Liver (tissue), 9 donors: Measurements from ENCODE around the gene NDUFA11. TPM values are rescaled to one million over a fixed set of nuclear protein-coding genes. Genes with fewer than 3 reads are reported as not detected.

ENCODE experiments used
- DNase-seq: peaks from one replicate; pipeline ENCODE4 v3.0.0-alpha.2; 2017; ENCODE audit warnings: low spot score
- H3K27ac ChIP-seq, 2 donors: one replicate each; pipeline ENCODE4 v1.7.0; 2013; ENCODE audit warnings: inconsistent platforms in 2 of 2, low read length in 2 of 2, control low read depth in 1 of 2, low read depth in 1 of 2, mild to moderate bottlenecking in 1 of 2
- H3K27me3 ChIP-seq, 4 donors: one replicate each; pipeline versions ENCODE4 v1.6.1 to v1.7.0; 2013; ENCODE audit warnings: low read length in 3 of 4, inconsistent platforms in 1 of 4, mild to moderate bottlenecking in 1 of 4, moderate library complexity in 1 of 4; ENCODE audit not compliant: control insufficient read depth in 4 of 4, insufficient read depth in 4 of 4
- H3K36me3 ChIP-seq, 4 donors: one replicate each; pipeline versions ENCODE4 v1.6.1 to v1.7.0; 2013; ENCODE audit warnings: low read length in 3 of 4, mild to moderate bottlenecking in 3 of 4, low read depth in 1 of 4, moderate library complexity in 1 of 4; ENCODE audit not compliant: control insufficient read depth in 4 of 4, insufficient read depth in 3 of 4
- H3K4me1 ChIP-seq, 4 donors: one replicate each; pipeline versions ENCODE4 v1.6.1 to v1.7.0; 2013; ENCODE audit warnings: low read length in 3 of 4, mild to moderate bottlenecking in 3 of 4, moderate library complexity in 1 of 4; ENCODE audit not compliant: control insufficient read depth in 4 of 4, insufficient read depth in 4 of 4
- H3K4me3 ChIP-seq, 3 donors: one replicate each; pipeline versions ENCODE4 v1.6.1 to v1.7.0; 2013; ENCODE audit warnings: low read length in 3 of 3, control low read depth in 1 of 3, low read depth in 1 of 3, mild to moderate bottlenecking in 1 of 3
- H3K9ac ChIP-seq, 2 donors: one replicate each; pipeline ENCODE4 v1.7.0; 2013; ENCODE audit warnings: low read length in 2 of 2, mild to moderate bottlenecking in 2 of 2, moderate library complexity in 2 of 2, control low read depth in 1 of 2, low read depth in 1 of 2
- H3K9me3 ChIP-seq, 4 donors: one replicate each; pipeline versions ENCODE4 v1.6.1 to v1.7.0; 2013; ENCODE audit warnings: low read length in 3 of 4; ENCODE audit not compliant: control insufficient read depth in 4 of 4
- EGR1 ChIP-seq, 2 donors: IDR thresholded peaks; 2 replicates each; pipeline ENCODE4 v1.6.1; 2016 to 2018; ENCODE audit warnings: antibody characterized with exemption in 2 of 2, low read depth in 2 of 2
- FOXA1 ChIP-seq: IDR thresholded peaks from 2 replicates; pipeline ENCODE4 v1.6.1; 2016; ENCODE audit warnings: antibody characterized with exemption
- GABPA ChIP-seq, 2 donors: IDR thresholded peaks in 1 of 2; conservative IDR thresholded peaks in 1 of 2; 2 replicates each; pipeline ENCODE4 v1.6.1; 2016; ENCODE audit warnings: antibody characterized with exemption in 2 of 2, mild to moderate bottlenecking in 1 of 2, moderate library complexity in 1 of 2
- HNF4A ChIP-seq, 2 donors: conservative IDR thresholded peaks; 2 replicates each; pipeline ENCODE4 v1.6.1; 2016; ENCODE audit warnings: antibody characterized with exemption in 2 of 2, mild to moderate bottlenecking in 2 of 2
- HNF4G ChIP-seq: IDR thresholded peaks from 2 replicates; pipeline ENCODE4 v1.6.1; 2016; ENCODE audit warnings: antibody characterized with exemption
- JUND ChIP-seq, 2 donors: IDR thresholded peaks; 2 replicates each; pipeline ENCODE4 v1.6.1; 2016; ENCODE audit warnings: antibody characterized with exemption in 2 of 2
- NR2F2 ChIP-seq: IDR thresholded peaks from 2 replicates; pipeline ENCODE4 v1.6.1; 2016; ENCODE audit warnings: antibody characterized with exemption
- RAD21 ChIP-seq, 2 donors: IDR thresholded peaks; 2 replicates each; pipeline ENCODE4 v1.6.1; 2016; ENCODE audit warnings: antibody characterized with exemption in 2 of 2, mild to moderate bottlenecking in 2 of 2
- REST ChIP-seq: IDR thresholded peaks from 2 replicates; pipeline ENCODE4 v1.6.1; 2016; ENCODE audit warnings: antibody characterized with exemption, mild to moderate bottlenecking
- RXRA ChIP-seq, 2 donors: IDR thresholded peaks; 2 replicates each; pipeline ENCODE4 v1.6.1; 2017 to 2018; ENCODE audit warnings: antibody characterized with exemption in 2 of 2, mild to moderate bottlenecking in 1 of 2
- TAF1 ChIP-seq: conservative IDR thresholded peaks from 2 replicates; pipeline ENCODE4 v1.6.1; 2016; ENCODE audit warnings: antibody characterized with exemption, mild to moderate bottlenecking
- YY1 ChIP-seq: IDR thresholded peaks from 2 replicates; pipeline ENCODE4 v1.6.1; 2016; ENCODE audit warnings: antibody characterized with exemption, mild to moderate bottlenecking
- ZBTB33 ChIP-seq: IDR thresholded peaks from 2 replicates; pipeline ENCODE4 v1.6.1; 2016; ENCODE audit warnings: antibody characterized with exemption
- WGBS: extraction: QIAGEN DNeasy Blood & Tissue Kit; methylation state at CpG from one replicate; pipeline ENCODE4 v1.1.7; 2013; 5-methylcytosine and 5-hydroxymethylcytosine counted together
- polyA plus RNA-seq, 2 donors: library from polyadenylated mRNA; stranded (reverse) in 1 of 2; unstranded in 1 of 2; fragments of 200-250 nt in 1 of 2; fragments of >200 nt in 1 of 2; fragmentation: Nextera tagmentation in 1 of 2; extraction: Ambion mirVana in 1 of 2; gene quantifications; one replicate each; pipeline versions ENCODE4 v1.2.1 to v1.2.3, GENCODE V29; 2013 to 2015
- total RNA-seq, 2 donors: library from RNA; depleted of rRNA; stranded (reverse); fragments of >200 nt; gene quantifications; one replicate each; pipeline ENCODE4 v1.2.3, GENCODE V29; 2014
- TF ChIP-seq, protein P1 (sequence below): IDR thresholded peaks from 2 replicates; pipeline ENCODE4 v1.6.1; 2016; ENCODE audit warnings: antibody characterized with exemption
- TF ChIP-seq, protein P2 (sequence below): IDR thresholded peaks from 2 replicates; pipeline ENCODE4 v1.6.1; 2016; ENCODE audit warnings: antibody characterized with exemption
- donor health status: healthy.
- donor health status: healthy.
- donor health status: healthy.
- donor health status: healthy.
- donor health status: healthy.

The NDUFA11 gene
- total and polyA plus RNA-seq, 4 donors: 127 to 394 (median 226) TPM

- TF ChIP-seq, protein P1, sequence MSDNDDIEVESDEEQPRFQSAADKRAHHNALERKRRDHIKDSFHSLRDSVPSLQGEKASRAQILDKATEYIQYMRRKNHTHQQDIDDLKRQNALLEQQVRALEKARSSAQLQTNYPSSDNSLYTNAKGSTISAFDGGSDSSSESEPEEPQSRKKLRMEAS: no peak
Measured at GRCh38 chr19:5940260-5941208, 36.9 kb upstream of the NDUFA11 start (continued).

DNA sequence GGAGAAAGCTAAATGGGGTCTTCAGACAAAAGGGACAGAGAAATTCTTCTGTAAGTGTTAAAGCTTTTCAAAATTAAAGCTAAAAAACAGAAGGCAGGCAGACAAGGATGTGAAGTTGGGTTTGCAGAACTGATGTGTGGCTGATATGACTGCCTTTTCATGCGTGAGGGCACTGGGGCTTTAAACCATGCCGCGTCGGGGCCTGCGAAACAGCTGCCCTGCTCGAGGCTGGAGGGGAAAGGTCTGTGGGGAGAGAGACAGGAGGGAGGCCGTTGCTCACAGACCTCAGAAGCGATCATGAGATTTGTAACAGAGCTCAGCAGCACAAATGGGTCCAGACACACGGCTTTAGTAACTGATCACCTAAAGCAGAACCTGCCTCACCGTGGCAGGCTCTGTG, 34.0 kb upstream of the NDUFA11 start:
- no peak for DNase-seq
- Histone ChIP-seq H3K9ac (no peak overlapping the region), H3K27me3 (no peaks in the 10 kb centered on the region), H3K4me1 (peaks cover 6 to 29% (median 26%) of the 10 kb centered on the region in 4 donors), H3K9me3 (no peaks in the 10 kb centered on the region), H3K27ac (no peak overlapping the region), H3K36me3 (peaks cover 3 to 20% (median 7%) of the 10 kb centered on the region in 4 donors), H3K4me3 (no peak overlapping the region)
- WGBS: 87% methylated on average over 10 of the region's 10 CpGs
- TF ChIP-seq RXRA (IDR thresholded peaks at IDR 0.05) (no peak), YY1 (no peak), HNF4G (no peak), TAF1 (no peak), FOXA1 (no peak), REST (no peak), JUND (IDR thresholded peaks at IDR 0.05) (no peak), ZBTB33 (no peak), GABPA (IDR thresholded peaks at IDR 0.05 in 1 of 2, conservative IDR thresholded peaks at IDR 0.05 in 1 of 2) (no peak), NR2F2 (no peak), RAD21 (IDR thresholded peaks at IDR 0.05) (no peak), HNF4A (conservative IDR thresholded peaks at IDR 0.05) (no peak)
- TF ChIP-seq, protein P2, sequence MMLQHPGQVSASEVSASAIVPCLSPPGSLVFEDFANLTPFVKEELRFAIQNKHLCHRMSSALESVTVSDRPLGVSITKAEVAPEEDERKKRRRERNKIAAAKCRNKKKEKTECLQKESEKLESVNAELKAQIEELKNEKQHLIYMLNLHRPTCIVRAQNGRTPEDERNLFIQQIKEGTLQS: no peak

DNA sequence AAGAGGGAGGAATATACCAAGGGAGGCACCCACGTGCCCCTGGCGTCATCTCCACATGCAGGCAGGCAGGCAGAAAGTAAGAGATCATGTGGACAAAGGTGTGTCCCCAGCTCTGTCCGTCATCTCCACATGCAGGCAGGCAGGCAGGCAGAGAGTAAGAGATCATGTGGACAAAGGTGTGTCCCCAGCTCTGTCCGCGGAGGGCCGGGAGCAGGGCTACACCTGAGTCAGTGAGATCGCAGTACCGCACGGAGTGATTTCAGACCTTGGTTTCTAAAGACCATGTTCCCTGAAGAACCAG, 32.7 kb upstream of the NDUFA11 start:
- no peaks in the 10 kb centered on the region for H3K27me3 ChIP-seq
- peak overlapping the region in 1 of 2 donors; percentile 20 for H3K9ac ChIP-seq
- WGBS: 55% methylated on average over 9 of the region's 9 CpGs
- peak overlapping the region; percentile 25 to 81 for H3K27ac ChIP-seq
- H3K4me3 ChIP-seq: no peak overlapping the region
- H3K36me3 ChIP-seq: peaks cover 3 to 23% (median 8%) of the 10 kb centered on the region in 4 donors
- no peaks in the 10 kb centered on the region for H3K9me3 ChIP-seq
- no peak for DNase-seq
- no peak for TF ChIP-seq JUND (IDR thresholded peaks at IDR 0.05)
- no peak for TF ChIP-seq HNF4G
- TF ChIP-seq EGR1 (IDR thresholded peaks at IDR 0.05; ENCODE audit: low read depth in 2 of 2): no peak
- H3K4me1 ChIP-seq: peaks cover 6 to 23% (median 17%) of the 10 kb centered on the region in 4 donors
